PFSK-1 (cell line): Measurements from ENCODE around the gene GSTO2.

Experiments
- FOXP2 ChIP-seq: optimal IDR thresholded peaks from 2 replicates; pipeline ENCODE3; 2011; ENCODE audit warnings: borderline replicate concordance, control low read depth, inconsistent platforms; ENCODE audit not compliant: insufficient read depth; ENCODE audit errors: extremely low read length, extremely low read depth
- POLR2AphosphoS5 ChIP-seq: IDR thresholded peaks from 2 replicates; pipeline ENCODE4 v1.6.1; 2012; ENCODE audit warnings: low read depth, mild to moderate bottlenecking, control low read depth, low read length, moderate library complexity
- SIN3A ChIP-seq: IDR thresholded peaks from 2 replicates; pipeline ENCODE4 v1.6.1; 2012; ENCODE audit warnings: mild to moderate bottlenecking, low read length, moderate library complexity, borderline replicate concordance; ENCODE audit not compliant: insufficient read depth
- TAF1 ChIP-seq: IDR thresholded peaks from 2 replicates; pipeline ENCODE4 v1.6.1; 2012; ENCODE audit warnings: low read length, control low read depth, borderline replicate concordance; ENCODE audit not compliant: insufficient read depth
- TF ChIP-seq, protein P1 (sequence below), 2 experiments: IDR thresholded peaks; 2 replicates each; pipeline versions ENCODE4 v1.6.1 to v1.8.0; 2011 to 2012; ENCODE audit warnings: low read depth in 2 of 2, low read length in 2 of 2, control low read depth in 1 of 2, inconsistent platforms in 1 of 2, mild to moderate bottlenecking in 1 of 2, moderate library complexity in 1 of 2; ENCODE audit not compliant: insufficient read depth in 1 of 2

Gene GSTO2

DNA sequence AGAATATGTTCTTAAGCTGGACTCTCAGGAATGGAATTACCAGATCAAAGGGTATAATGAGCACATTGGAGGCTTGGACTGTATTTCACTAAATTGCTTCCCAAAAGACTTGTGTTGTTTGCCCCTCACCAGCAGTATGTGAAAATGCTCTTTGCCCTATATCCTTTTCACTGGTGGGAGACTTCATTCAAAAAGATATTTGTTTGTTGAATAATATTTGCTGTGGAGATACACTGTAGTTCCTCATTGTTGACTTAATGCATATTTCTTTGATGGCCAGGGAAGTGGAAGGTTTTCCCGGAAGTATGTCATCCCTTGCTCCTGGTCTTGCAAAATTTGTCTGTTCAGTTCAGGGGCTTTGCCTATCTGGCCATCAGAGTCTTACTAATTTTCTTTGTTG lies 19.4 kb downstream of the GSTO2 start:
- TF ChIP-seq, protein P1, sequence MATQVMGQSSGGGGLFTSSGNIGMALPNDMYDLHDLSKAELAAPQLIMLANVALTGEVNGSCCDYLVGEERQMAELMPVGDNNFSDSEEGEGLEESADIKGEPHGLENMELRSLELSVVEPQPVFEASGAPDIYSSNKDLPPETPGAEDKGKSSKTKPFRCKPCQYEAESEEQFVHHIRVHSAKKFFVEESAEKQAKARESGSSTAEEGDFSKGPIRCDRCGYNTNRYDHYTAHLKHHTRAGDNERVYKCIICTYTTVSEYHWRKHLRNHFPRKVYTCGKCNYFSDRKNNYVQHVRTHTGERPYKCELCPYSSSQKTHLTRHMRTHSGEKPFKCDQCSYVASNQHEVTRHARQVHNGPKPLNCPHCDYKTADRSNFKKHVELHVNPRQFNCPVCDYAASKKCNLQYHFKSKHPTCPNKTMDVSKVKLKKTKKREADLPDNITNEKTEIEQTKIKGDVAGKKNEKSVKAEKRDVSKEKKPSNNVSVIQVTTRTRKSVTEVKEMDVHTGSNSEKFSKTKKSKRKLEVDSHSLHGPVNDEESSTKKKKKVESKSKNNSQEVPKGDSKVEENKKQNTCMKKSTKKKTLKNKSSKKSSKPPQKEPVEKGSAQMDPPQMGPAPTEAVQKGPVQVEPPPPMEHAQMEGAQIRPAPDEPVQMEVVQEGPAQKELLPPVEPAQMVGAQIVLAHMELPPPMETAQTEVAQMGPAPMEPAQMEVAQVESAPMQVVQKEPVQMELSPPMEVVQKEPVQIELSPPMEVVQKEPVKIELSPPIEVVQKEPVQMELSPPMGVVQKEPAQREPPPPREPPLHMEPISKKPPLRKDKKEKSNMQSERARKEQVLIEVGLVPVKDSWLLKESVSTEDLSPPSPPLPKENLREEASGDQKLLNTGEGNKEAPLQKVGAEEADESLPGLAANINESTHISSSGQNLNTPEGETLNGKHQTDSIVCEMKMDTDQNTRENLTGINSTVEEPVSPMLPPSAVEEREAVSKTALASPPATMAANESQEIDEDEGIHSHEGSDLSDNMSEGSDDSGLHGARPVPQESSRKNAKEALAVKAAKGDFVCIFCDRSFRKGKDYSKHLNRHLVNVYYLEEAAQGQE (IDR thresholded peaks at IDR 0.05; ENCODE audit: insufficient read depth in 1 of 2, low read depth in 2 of 2, low read length in 2 of 2): no peak
- TF ChIP-seq SIN3A: no peak
- no peak for TF ChIP-seq FOXP2
- TF ChIP-seq TAF1: no peak
- no peak for TF ChIP-seq POLR2AphosphoS5

GRCh38 chr10:104291439-104291951 lies 22.5 kb downstream of the GSTO2 start:
- TF ChIP-seq SIN3A (no peak), POLR2AphosphoS5 (no peak)

- TF ChIP-seq, protein P1 (IDR thresholded peaks at IDR 0.05; ENCODE audit: insufficient read depth in 1 of 2, low read depth in 2 of 2, low read length in 2 of 2): no peak
Observed at GRCh38 chr10:104293011-104293410, 24.0 kb downstream of the GSTO2 start.

DNA sequence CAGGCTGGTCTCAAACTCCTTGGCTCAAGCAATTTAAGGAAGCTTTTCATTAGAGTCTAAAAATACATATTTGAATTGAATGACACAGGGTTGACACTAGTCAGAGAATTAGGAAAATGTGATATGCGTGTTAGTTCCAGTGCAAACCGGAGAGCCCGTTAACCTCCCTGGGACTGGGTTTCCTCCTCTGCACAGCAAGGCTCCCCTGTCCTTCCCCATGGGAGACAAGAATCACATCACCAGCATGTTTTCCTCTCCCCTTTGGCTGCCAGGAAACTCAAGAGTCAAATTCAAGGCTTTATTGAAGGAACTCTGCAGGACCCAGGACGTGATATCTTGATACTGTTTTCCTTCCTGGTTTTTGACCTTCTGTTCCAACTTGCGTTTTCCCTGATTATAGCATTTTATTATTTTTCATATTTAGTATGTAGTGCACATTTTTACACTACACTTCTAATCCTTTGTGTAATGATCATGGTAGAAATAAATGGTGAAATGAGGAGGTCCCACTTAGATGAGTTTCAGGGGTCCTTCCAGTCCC lies 24.9 kb downstream of the GSTO2 start:
- no peak for TF ChIP-seq FOXP2
- TF ChIP-seq, protein P1 (IDR thresholded peaks at IDR 0.05; ENCODE audit: insufficient read depth in 1 of 2, low read depth in 2 of 2, low read length in 2 of 2): no peak
- no peak for TF ChIP-seq TAF1
- TF ChIP-seq SIN3A: no peak
- TF ChIP-seq POLR2AphosphoS5: no peak

DNA sequence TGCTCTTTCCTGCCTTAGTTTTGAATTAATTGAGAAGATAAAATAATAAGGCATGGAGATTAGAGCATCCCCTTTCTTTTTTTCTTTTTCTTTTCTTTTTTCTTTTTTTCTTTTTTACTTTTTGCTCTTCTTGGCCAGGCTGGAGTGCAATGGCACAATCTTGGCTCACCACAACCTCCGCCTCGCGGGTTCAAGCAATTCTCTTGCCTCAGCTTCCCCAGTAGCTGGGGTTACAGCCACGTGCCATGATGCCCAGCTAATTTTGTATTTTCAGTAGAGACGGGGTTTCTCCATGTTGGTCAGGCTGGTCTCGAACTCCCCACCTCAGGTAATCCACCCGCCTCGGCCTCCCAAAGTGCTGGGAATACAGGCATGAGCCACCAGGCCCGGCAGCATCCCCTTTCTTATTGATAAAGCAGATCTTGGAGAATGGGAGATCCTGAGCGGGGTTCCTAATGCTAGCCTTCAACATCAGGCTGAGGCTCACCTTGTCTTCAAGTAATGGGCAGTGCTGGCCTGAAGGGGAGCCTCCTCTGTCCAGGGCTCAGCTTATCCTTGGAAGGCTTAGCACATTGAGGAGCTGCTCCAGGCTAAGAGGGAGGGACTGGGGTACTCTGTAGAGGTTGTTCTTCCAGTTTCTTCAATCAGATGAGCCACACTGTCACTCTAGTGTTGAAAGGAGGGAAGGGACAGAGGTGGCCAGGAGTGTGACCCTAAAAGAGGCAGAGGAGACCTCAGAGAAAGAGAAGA lies 27.9 kb downstream of the GSTO2 start:
- TF ChIP-seq POLR2AphosphoS5: no peak

- TF ChIP-seq FOXP2 (no peak), SIN3A (no peak)
Observed at GRCh38 chr10:104297697-104298660, 29.0 kb downstream of the GSTO2 start.
